WTC11 (cell line): ENCODE results near the gene AP4S1.

Source experiments
- ESRRA ChIP-seq: sonication (generic); formaldehyde crosslinking; IDR thresholded peaks from 2 replicates; pipeline ENCODE4 v1.8.1; 2022; ENCODE audit warnings: mild to moderate bottlenecking, missing genetic modification reagents, borderline replicate concordance
- GABPB1 ChIP-seq: sonication (generic); formaldehyde crosslinking; IDR thresholded peaks from 2 replicates; pipeline ENCODE4 v1.8.1; 2023; ENCODE audit warnings: mild to moderate bottlenecking, missing genetic modification reagents
- IRF2 ChIP-seq: sonication (generic); formaldehyde crosslinking; IDR thresholded peaks from 2 replicates; pipeline ENCODE4 v1.8.0; 2022; ENCODE audit warnings: low read depth, missing genetic modification reagents, borderline replicate concordance
- SMAD3 ChIP-seq: sonication (generic); formaldehyde crosslinking; IDR thresholded peaks from 2 replicates; pipeline ENCODE4 v1.8.0; 2022; ENCODE audit warnings: missing genetic modification reagents, mild to moderate bottlenecking, borderline replicate concordance
- TF ChIP-seq, protein P1 (sequence below): fragments of 200-600 bp; IDR thresholded peaks from 2 replicates; pipeline ENCODE4 v1.8.0; 2022; ENCODE audit warnings: antibody characterized with exemption
- TF ChIP-seq, protein P2 (sequence below): sonication (generic); formaldehyde crosslinking; IDR thresholded peaks from 2 replicates; pipeline ENCODE4 v1.8.1; 2023; ENCODE audit warnings: mild to moderate bottlenecking, missing genetic modification reagents
- TF ChIP-seq, protein P3 (sequence below): sonication (generic); formaldehyde crosslinking; IDR thresholded peaks from 2 replicates; pipeline ENCODE4 v1.8.1; 2022; ENCODE audit warnings: low read depth, missing genetic modification reagents, borderline replicate concordance
- TF ChIP-seq, protein P4 (sequence below): fragments of 250-450 bp; sonication (Bioruptor Pico); IDR thresholded peaks from 2 replicates; pipeline ENCODE4 v2.1.2; 2022; ENCODE audit warnings: mild to moderate bottlenecking, moderate library complexity

DNA sequence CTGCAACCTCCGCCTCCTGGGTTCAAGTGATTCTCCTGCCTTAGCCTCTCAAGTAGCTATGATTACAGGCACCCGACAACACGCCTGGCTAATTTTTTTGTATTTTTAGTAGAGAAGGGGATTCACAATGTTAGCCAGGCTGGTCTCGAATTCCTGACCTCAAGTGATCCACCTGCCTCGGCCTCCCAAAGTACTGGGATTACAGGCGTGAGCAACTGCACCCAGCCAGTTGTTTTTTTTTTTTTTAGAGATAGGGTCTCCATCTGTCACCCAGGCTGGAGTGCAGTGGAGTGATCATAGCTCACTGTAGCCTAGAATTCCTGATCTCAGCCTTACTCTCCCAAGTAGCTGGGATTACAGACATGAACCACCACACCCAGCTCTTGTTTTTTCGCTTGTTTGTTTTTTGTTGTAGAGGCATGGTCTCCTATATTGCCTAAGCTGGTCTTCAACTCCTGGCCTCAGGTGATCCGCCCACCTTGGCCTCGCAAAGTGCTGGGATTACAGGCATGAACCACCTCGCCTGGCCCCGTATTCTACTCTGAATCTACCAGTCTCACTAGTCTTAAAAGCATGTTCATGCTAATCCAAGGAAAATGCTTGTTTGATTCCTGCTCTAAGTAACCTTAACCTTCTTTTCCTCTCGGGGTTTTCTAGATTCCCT is 32.4 kb downstream of the AP4S1 start:
- TF ChIP-seq, protein P1, sequence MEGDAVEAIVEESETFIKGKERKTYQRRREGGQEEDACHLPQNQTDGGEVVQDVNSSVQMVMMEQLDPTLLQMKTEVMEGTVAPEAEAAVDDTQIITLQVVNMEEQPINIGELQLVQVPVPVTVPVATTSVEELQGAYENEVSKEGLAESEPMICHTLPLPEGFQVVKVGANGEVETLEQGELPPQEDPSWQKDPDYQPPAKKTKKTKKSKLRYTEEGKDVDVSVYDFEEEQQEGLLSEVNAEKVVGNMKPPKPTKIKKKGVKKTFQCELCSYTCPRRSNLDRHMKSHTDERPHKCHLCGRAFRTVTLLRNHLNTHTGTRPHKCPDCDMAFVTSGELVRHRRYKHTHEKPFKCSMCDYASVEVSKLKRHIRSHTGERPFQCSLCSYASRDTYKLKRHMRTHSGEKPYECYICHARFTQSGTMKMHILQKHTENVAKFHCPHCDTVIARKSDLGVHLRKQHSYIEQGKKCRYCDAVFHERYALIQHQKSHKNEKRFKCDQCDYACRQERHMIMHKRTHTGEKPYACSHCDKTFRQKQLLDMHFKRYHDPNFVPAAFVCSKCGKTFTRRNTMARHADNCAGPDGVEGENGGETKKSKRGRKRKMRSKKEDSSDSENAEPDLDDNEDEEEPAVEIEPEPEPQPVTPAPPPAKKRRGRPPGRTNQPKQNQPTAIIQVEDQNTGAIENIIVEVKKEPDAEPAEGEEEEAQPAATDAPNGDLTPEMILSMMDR: no peak
- TF ChIP-seq, protein P2, sequence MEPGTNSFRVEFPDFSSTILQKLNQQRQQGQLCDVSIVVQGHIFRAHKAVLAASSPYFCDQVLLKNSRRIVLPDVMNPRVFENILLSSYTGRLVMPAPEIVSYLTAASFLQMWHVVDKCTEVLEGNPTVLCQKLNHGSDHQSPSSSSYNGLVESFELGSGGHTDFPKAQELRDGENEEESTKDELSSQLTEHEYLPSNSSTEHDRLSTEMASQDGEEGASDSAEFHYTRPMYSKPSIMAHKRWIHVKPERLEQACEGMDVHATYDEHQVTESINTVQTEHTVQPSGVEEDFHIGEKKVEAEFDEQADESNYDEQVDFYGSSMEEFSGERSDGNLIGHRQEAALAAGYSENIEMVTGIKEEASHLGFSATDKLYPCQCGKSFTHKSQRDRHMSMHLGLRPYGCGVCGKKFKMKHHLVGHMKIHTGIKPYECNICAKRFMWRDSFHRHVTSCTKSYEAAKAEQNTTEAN: no peak
- TF ChIP-seq ESRRA (CRISPR knock-in tag): no peak
- TF ChIP-seq GABPB1 (CRISPR knock-in tag): no peak
- TF ChIP-seq, protein P3, sequence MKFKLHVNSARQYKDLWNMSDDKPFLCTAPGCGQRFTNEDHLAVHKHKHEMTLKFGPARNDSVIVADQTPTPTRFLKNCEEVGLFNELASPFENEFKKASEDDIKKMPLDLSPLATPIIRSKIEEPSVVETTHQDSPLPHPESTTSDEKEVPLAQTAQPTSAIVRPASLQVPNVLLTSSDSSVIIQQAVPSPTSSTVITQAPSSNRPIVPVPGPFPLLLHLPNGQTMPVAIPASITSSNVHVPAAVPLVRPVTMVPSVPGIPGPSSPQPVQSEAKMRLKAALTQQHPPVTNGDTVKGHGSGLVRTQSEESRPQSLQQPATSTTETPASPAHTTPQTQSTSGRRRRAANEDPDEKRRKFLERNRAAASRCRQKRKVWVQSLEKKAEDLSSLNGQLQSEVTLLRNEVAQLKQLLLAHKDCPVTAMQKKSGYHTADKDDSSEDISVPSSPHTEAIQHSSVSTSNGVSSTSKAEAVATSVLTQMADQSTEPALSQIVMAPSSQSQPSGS (CRISPR knock-in tag): no peak
- TF ChIP-seq IRF2 (CRISPR knock-in tag): no peak
- TF ChIP-seq, protein P4, sequence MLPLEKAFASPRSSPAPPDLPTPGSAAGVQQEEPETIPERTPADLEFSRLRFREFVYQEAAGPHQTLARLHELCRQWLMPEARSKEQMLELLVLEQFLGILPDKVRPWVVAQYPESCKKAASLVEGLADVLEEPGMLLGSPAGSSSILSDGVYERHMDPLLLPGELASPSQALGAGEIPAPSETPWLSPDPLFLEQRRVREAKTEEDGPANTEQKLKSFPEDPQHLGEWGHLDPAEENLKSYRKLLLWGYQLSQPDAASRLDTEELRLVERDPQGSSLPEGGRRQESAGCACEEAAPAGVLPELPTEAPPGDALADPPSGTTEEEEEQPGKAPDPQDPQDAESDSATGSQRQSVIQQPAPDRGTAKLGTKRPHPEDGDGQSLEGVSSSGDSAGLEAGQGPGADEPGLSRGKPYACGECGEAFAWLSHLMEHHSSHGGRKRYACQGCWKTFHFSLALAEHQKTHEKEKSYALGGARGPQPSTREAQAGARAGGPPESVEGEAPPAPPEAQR: no peak
- TF ChIP-seq SMAD3 (CRISPR knock-in tag): no peak
